ENCODE results near the gene SLC38A1. TPM values are rescaled to one million over a fixed set of nuclear protein-coding genes. Genes with fewer than 3 reads are reported as not detected.

The SLC38A1 gene
- total RNA-seq, 2 donors from 2014 or later = 77.7 to 107 TPM

DNA sequence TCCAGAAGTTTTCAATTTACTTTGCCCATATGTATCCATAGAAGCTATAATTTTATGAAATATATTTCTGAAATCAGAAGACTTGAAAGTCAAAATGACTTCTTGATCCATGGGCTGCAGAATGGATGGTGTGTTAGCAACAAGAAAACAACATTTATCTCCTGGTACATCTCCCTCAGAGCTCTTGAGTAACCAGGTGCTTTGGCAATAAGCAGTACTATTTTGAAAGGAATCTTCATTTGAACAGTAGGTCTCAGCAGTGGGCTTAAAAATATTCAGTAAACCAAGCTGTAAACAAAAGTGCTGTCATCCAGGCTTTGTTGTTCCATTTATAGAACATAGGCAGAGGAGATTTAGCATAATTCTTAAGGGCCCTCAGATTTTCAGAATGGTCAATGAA, 100.4 kb downstream of the SLC38A1 start:
- no peak for TF ChIP-seq CTCF (conservative IDR thresholded peaks at IDR 0.05)
- Mint-ChIP-seq H3K4me1 (no peaks in the 10 kb centered on the region), H3K27ac (no peak overlapping the region), H3K27me3 (ENCODE audit: insufficient read depth) (peaks cover 2% of the 10 kb centered on the region), H3K4me3 (no peak overlapping the region), H3K36me3 (ENCODE audit: low read depth) (no peaks in the 10 kb centered on the region), H3K9me3 (no peaks in the 10 kb centered on the region)
- no peak overlapping the region for H3K9ac ChIP-seq (ENCODE audit: extremely low read depth, low read length, poor library complexity, severe bottlenecking)
- H3K9me3 ChIP-seq (ENCODE audit: control insufficient read depth, low read length) = no peaks in the 10 kb centered on the region
- H3K27me3 ChIP-seq (ENCODE audit: control insufficient read depth, insufficient read depth, low read length, poor library complexity, severe bottlenecking) = no peaks in the 10 kb centered on the region
- no peak for DNase-seq
- H3K27ac ChIP-seq (ENCODE audit: low read depth, low read length) = no peak overlapping the region
- H3K4me3 ChIP-seq (ENCODE audit: low read length) = no peak overlapping the region
- H3K36me3 ChIP-seq (ENCODE audit: control insufficient read depth, insufficient read depth, low read length) = no peaks in the 10 kb centered on the region
- no peaks in the 10 kb centered on the region for H3K4me1 ChIP-seq (ENCODE audit: control insufficient read depth, insufficient read depth, low read length)

DNA sequence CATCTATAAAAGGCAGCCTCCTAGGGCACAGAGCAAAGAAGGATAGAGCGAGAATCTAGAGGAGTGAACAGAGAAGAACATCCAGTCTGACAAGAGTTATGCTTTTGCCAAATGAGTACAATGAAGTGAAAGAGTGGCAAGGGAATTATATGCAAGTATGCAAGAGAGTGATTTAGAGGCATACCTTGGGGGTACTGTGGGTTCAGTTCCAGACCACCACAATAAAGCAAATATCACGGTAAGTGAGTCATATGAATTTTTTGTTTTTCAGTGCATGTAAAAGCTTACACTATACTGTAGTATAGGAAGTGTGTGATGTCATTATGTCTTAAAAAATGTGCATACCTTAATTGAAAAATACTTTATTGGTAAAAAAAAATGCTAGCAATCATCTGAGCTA, 101.4 kb downstream of the SLC38A1 start:
- Histone ChIP-seq H3K4me3 (ENCODE audit: low read length) (no peak overlapping the region), H3K36me3 (ENCODE audit: control insufficient read depth, insufficient read depth, low read length) (no peaks in the 10 kb centered on the region), H3K9ac (ENCODE audit: extremely low read depth, low read length, poor library complexity, severe bottlenecking) (no peak overlapping the region), H3K27me3 (ENCODE audit: control insufficient read depth, insufficient read depth, low read length, poor library complexity, severe bottlenecking) (no peaks in the 10 kb centered on the region), H3K9me3 (ENCODE audit: control insufficient read depth, low read length) (no peaks in the 10 kb centered on the region), H3K4me1 (ENCODE audit: control insufficient read depth, insufficient read depth, low read length) (no peaks in the 10 kb centered on the region), H3K27ac (ENCODE audit: low read depth, low read length) (no peak overlapping the region)
- no peak for TF ChIP-seq CTCF (conservative IDR thresholded peaks at IDR 0.05)
- WGBS, 2 experiments (ENCODE audit: insufficient coverage in 1 of 2, insufficient read length in 1 of 2) = 90 to 93% methylated on average over 2 of the region's 2 CpGs
- Mint-ChIP-seq H3K36me3 (ENCODE audit: low read depth) (no peaks in the 10 kb centered on the region), H3K4me3 (no peak overlapping the region), H3K9me3 (no peaks in the 10 kb centered on the region), H3K4me1 (no peaks in the 10 kb centered on the region), H3K27ac (no peak overlapping the region), H3K27me3 (ENCODE audit: insufficient read depth) (peaks cover 2% of the 10 kb centered on the region)
- no peak for DNase-seq

DNA sequence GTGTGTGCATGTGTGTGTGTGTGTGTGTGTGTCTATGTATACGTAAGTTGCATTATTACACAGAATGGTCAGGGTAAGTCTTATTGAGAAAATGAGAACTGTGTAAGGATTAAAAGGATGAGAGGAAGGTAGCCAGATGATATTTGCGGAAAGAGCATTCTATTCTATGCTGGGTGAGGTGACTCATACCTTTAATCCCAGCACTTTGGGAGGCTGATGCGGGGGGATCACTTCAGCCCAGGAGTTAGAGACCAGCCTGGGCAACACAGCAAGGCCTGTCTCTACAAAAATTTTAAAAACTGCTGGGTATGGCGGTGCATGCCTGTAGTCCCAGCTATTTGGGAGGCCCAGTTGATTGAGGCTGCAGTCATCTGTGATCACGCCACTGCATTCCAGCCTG, 103.7 kb downstream of the SLC38A1 start:
- H3K36me3 ChIP-seq (ENCODE audit: control insufficient read depth, insufficient read depth, low read length) = no peaks in the 10 kb centered on the region
- 89 to 95% methylated on average over 4 to 5 of the region's 5 CpGs for WGBS, 2 experiments (ENCODE audit: insufficient coverage in 1 of 2, insufficient read length in 1 of 2)
- peaks cover 2% of the 10 kb centered on the region for H3K27me3 Mint-ChIP-seq (ENCODE audit: insufficient read depth)
- no peak for DNase-seq
- H3K9ac ChIP-seq (ENCODE audit: extremely low read depth, low read length, poor library complexity, severe bottlenecking) = no peak overlapping the region
- no peaks in the 10 kb centered on the region for H3K9me3 ChIP-seq (ENCODE audit: control insufficient read depth, low read length)
- no peaks in the 10 kb centered on the region for H3K9me3 Mint-ChIP-seq
- H3K4me3 Mint-ChIP-seq = no peak overlapping the region
- H3K4me1 Mint-ChIP-seq = no peaks in the 10 kb centered on the region
- H3K27ac ChIP-seq (ENCODE audit: low read depth, low read length) = no peak overlapping the region
- H3K4me3 ChIP-seq (ENCODE audit: low read length) = no peak overlapping the region
- TF ChIP-seq CTCF (conservative IDR thresholded peaks at IDR 0.05) = no peak
- no peaks in the 10 kb centered on the region for H3K36me3 Mint-ChIP-seq (ENCODE audit: low read depth)
- no peak overlapping the region for H3K27ac Mint-ChIP-seq
- no peaks in the 10 kb centered on the region for H3K27me3 ChIP-seq (ENCODE audit: control insufficient read depth, insufficient read depth, low read length, poor library complexity, severe bottlenecking)
- no peaks in the 10 kb centered on the region for H3K4me1 ChIP-seq (ENCODE audit: control insufficient read depth, insufficient read depth, low read length)

Data from endodermal cell (in vitro differentiated cells).